22Rv1 (cell line): ENCODE results near the gene S1PR1.

ENCODE experiments used
- CTCF ChIP-seq: fragments of 450-650 bp; IDR thresholded peaks from 2 replicates; pipeline ENCODE4 v1.5.1; 2017; ENCODE audit warnings: mild to moderate bottlenecking
- ZFX ChIP-seq: fragments of 450-650 bp; IDR thresholded peaks from 2 replicates; pipeline ENCODE4 v1.6.1; 2017; ENCODE audit warnings: antibody characterized with exemption, borderline replicate concordance

GRCh38 chr1:101220906-101221305 lies 15.9 kb upstream of the S1PR1 start:
- TF ChIP-seq CTCF, result no peak
- no peak for TF ChIP-seq ZFX
